HCT116 (cell line): ENCODE measurements around the gene GRM8. TPM values are rescaled to one million over a fixed set of nuclear protein-coding genes. Genes with fewer than 3 reads are reported as not detected.

Experiments used
- ATAC-seq: fragments of 200-7000 bp; cut with Tn5 transposase; 2 replicates; pipeline ENCODE4 v1.9.1; 2020; ENCODE audit warnings: mild to moderate bottlenecking, moderate library complexity
- BruUV-seq: library from RNA; stranded (reverse); fragments of 400-500 nt; replicated peaks from 2 replicates; lab custom pipeline; 2021; lab: Mats Ljungman, UMichigan
- CTCF ChIA-PET: fragments of 300-600 bp; sonication (Branson Sonifier 250); formaldehyde crosslinking; loops from one replicate; lab custom pipeline; 2021; ENCODE audit warnings: antibody characterized with exemption; lab: Charles Lee
- POLR2A ChIA-PET: fragments of 300-600, 350-600 bp; sonication (Branson Sonifier 250); formaldehyde crosslinking; loops from one replicate; lab custom pipeline; 2021; ENCODE audit warnings: antibody characterized with exemption; lab: Charles Lee
- RAD21 ChIA-PET, 2 experiments: fragments of 300-600 bp; sonication (Branson Sonifier 250); formaldehyde crosslinking; loops; one replicate each; lab custom pipeline; 2023; ENCODE audit warnings: low total read pairs in 2 of 2; ENCODE audit not compliant: uncharacterized antibody in 2 of 2, unreplicated experiment in 2 of 2, low non-redundant PET in 1 of 2; lab: Charles Lee
- DNase-seq: peaks from one replicate; pipeline ENCODE4 v3.0.0-alpha.2; 2010; ENCODE audit warnings: low read depth, low spot score
- H2AFZ ChIP-seq: fragments of 200-600 bp; shearing (Covaris generic), sonication (generic); 2 replicates; pipeline ENCODE4 v1.6.1; 2017; ENCODE audit warnings: low read depth, mixed run types, mixed read lengths, antibody characterized with exemption, low read length; ENCODE audit not compliant: poor library complexity, severe bottlenecking
- H3K27ac ChIP-seq: 2 replicates; pipeline ENCODE4 v1.5.1; 2012; ENCODE audit warnings: low read depth, low read length
- H3K27me3 ChIP-seq: fragments of 200-600 bp; sonication (generic); 2 replicates; pipeline ENCODE4 v1.6.1; 2016; ENCODE audit warnings: mixed run types, low read length, mixed read lengths; ENCODE audit not compliant: insufficient read depth
- H3K36me3 ChIP-seq, 2 experiments: fragments of 200-500 bp in 1 of 2; fragments of 200-600 bp in 1 of 2; sonication (Bioruptor generic) in 1 of 2; sonication (generic) in 1 of 2; 2 replicates each; pipeline versions ENCODE4 v1.5.1 to v1.6.1; 2014 to 2016; ENCODE audit warnings: low read length in 2 of 2, inconsistent platforms in 1 of 2, mixed read lengths in 1 of 2, mixed run types in 1 of 2; ENCODE audit not compliant: insufficient read depth in 2 of 2, control insufficient read depth in 1 of 2
- H3K4me1 ChIP-seq, 2 experiments: fragments of 200-600 bp in 1 of 2; sonication (generic) in 1 of 2; 2 replicates each; pipeline versions ENCODE4 v1.5.1 to v1.6.1; 2012 to 2017; ENCODE audit warnings: low read length in 2 of 2, inconsistent platforms in 1 of 2, mild to moderate bottlenecking in 1 of 2, mixed read lengths in 1 of 2, mixed run types in 1 of 2, moderate library complexity in 1 of 2; ENCODE audit not compliant: insufficient read depth in 2 of 2, control insufficient read depth in 1 of 2
- H3K4me2 ChIP-seq: fragments of 200-600 bp; sonication (generic); 2 replicates; pipeline ENCODE4 v1.6.1; 2017; ENCODE audit warnings: mixed run types, low read length, mixed read lengths
- H3K4me3 ChIP-seq, 2 experiments: fragments of 200-600 bp in 1 of 2; sonication (generic) in 1 of 2; replicated peaks in 1 of 2; 2 replicates each; pipeline ENCODE4 v1.5.1; 2011 to 2016; ENCODE audit warnings: low read length in 2 of 2, control low read depth in 1 of 2, low read depth in 1 of 2, mild to moderate bottlenecking in 1 of 2, mixed read lengths in 1 of 2, mixed run types in 1 of 2
- H3K79me2 ChIP-seq: fragments of 200-600 bp; sonication (generic); 2 replicates; pipeline ENCODE4 v1.6.1; 2017; ENCODE audit warnings: mild to moderate bottlenecking, mixed run types, low read length, moderate library complexity, mixed read lengths; ENCODE audit not compliant: insufficient read depth
- H3K9ac ChIP-seq: fragments of 200-600 bp; sonication (generic); 2 replicates; pipeline ENCODE4 v1.6.1; 2016; ENCODE audit warnings: low read length, mixed read lengths
- H3K9me2 ChIP-seq: fragments of 200-600 bp; sonication (generic), shearing (Covaris generic); 2 replicates; pipeline ENCODE4 v1.6.1; 2017; ENCODE audit warnings: mixed run types, mild to moderate bottlenecking, moderate library complexity; ENCODE audit not compliant: insufficient read depth
- H3K9me3 ChIP-seq, 2 experiments: fragments of 200-500 bp in 1 of 2; fragments of 200-600 bp in 1 of 2; sonication (Bioruptor generic) in 1 of 2; sonication (generic) in 1 of 2; 2 replicates each; pipeline ENCODE4 v1.6.1; 2014 to 2017; ENCODE audit warnings: low read length in 2 of 2, mixed read lengths in 2 of 2, inconsistent platforms in 1 of 2, low read depth in 1 of 2, mild to moderate bottlenecking in 1 of 2, mixed run types in 1 of 2, moderate library complexity in 1 of 2; ENCODE audit not compliant: control insufficient read depth in 1 of 2, insufficient read depth in 1 of 2
- H4K20me1 ChIP-seq: fragments of 200-600 bp; sonication (generic), shearing (Covaris generic); 2 replicates; pipeline ENCODE4 v1.6.1; 2017; ENCODE audit warnings: mixed run types, mild to moderate bottlenecking, moderate library complexity; ENCODE audit not compliant: insufficient read depth
- EGR1 ChIP-seq: IDR thresholded peaks from 2 replicates; pipeline ENCODE4 v1.6.1; 2012; ENCODE audit warnings: low read depth
- EZH2 ChIP-seq: fragments of 200-600 bp; sonication (generic); IDR thresholded peaks from 2 replicates; pipeline ENCODE4 v1.6.1; 2017; ENCODE audit warnings: antibody characterized with exemption, mixed run types
- FOSL1 ChIP-seq: IDR thresholded peaks from 2 replicates; pipeline ENCODE4 v1.6.1; 2012; ENCODE audit warnings: low read depth
- POLR2A ChIP-seq: IDR thresholded peaks from 2 replicates; pipeline ENCODE4 v1.7.0; 2011; ENCODE audit warnings: borderline replicate concordance; ENCODE audit not compliant: insufficient read depth, insufficient read length; ENCODE audit errors: extremely low read depth
- RAD21 ChIP-seq: IDR thresholded peaks from 2 replicates; pipeline ENCODE4 v1.6.1; 2012; ENCODE audit warnings: low read depth, mild to moderate bottlenecking
- SP1 ChIP-seq: IDR thresholded peaks from 2 replicates; pipeline ENCODE4 v1.6.1; 2012; ENCODE audit warnings: low read depth
- YY1 ChIP-seq: IDR thresholded peaks from 2 replicates; pipeline ENCODE4 v1.6.1; 2011; ENCODE audit warnings: low read length, low read depth, moderate library complexity, mild to moderate bottlenecking; ENCODE audit not compliant: insufficient replicate concordance; ENCODE audit errors: extremely low read depth
- ZFX ChIP-seq: fragments of 450-650 bp; IDR thresholded peaks from 2 replicates; pipeline ENCODE4 v1.6.1; 2017
- ZNF274 ChIP-seq: fragments of 200-500 bp; sonication (Bioruptor generic); IDR thresholded peaks from 2 replicates; pipeline ENCODE4 v1.6.1; 2014; ENCODE audit warnings: mild to moderate bottlenecking, low read depth, low read length, inconsistent platforms
- intact Hi-C: fragments of 100-400 bp; cut with micrococcal nuclease; formaldehyde crosslinking; loops from 2 replicates; pipeline ENCODE4 v1.10.0; 2022
- total RNA-seq: library from RNA; stranded (reverse); gene quantifications from one replicate; pipeline ENCODE4 v1.2.1, GENCODE V29; 2021; ENCODE audit not compliant: unreplicated experiment
- TF ChIP-seq, protein P1 (sequence below): IDR thresholded peaks from 2 replicates; pipeline ENCODE4 v1.6.1; 2012; ENCODE audit warnings: low read depth
- TF ChIP-seq, protein P2 (sequence below): IDR thresholded peaks from 2 replicates; pipeline ENCODE4 v1.6.1; 2012

GRM8 gene
- total RNA-seq, 1 experiment from 2014 or later = 0.05 TPM

DNA sequence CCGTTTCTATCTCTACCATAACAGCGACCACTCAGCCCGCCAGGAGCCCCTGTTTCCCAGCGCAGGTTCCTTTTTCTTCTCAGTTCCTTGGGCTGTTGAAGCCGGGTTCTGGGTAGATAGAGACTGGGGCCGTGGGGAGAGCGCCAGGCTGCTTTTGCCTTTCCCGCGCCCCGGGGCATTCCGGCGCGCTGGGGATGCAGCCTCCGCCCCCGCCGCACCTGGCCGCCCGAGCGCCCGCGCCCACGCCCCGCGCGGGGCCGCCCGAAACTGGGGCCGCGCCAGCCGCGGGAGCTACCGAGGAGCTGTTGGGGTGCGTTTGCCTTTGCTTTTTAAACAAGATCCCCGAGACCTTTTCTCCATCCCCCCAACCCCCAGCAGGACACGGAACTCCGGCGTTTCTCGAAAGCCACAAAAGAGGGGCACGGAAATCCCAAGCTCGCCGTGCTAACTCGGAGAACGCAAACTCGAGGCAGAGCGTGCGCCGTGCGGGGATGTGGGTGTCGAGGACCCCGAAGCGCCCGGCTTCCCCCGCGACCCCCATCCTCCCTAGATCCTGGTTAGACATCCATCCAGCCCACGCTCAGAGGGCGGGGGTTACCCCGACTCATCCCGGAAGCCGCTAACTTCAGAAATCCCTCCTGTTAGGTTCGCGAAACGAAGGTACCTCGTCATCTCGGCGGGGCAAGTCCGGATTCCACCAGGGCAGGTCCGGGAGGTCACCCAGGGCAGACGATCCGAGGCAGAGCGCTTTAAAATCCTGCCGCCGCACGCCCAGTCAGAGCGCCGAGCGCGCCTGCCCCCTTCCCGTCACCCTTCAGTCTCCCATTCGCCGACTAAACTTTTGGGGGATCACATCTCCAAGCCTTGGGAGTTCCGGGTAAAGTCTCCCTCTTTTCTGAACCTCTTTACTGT lies 1.0 kb downstream of the GRM8 start:
- H2AFZ ChIP-seq = no peak overlapping the region
- RAD21 ChIA-PET = no interaction called here
- peaks cover 65% of the 10 kb centered on the region for H3K27me3 ChIP-seq
- DNase-seq = no peak
- H4K20me1 ChIP-seq = no peaks in the 10 kb centered on the region
- H3K27ac ChIP-seq = no peak overlapping the region
- H3K79me2 ChIP-seq = no peaks in the 10 kb centered on the region
- CTCF ChIA-PET = no interaction called here
- no peaks in the 10 kb centered on the region for H3K9me2 ChIP-seq
- intact Hi-C loops = loop anchor here (5.0 kb wide), 1 partner anchor 144 kb away; no protein-coding TSS in a partner anchor
- H3K4me3 ChIP-seq = no peak overlapping the region
- H3K9me3 ChIP-seq = no peaks in the 10 kb centered on the region
- POLR2A ChIA-PET = no interaction called here
- peaks cover 0 to 9% of the 10 kb centered on the region in 2 experiments; a peak in 1 of 4 replicates for H3K4me1 ChIP-seq
- no peaks in the 10 kb centered on the region for H3K36me3 ChIP-seq
- BruUV-seq = no TSS peak
- H3K4me2 ChIP-seq = peak overlapping the region; percentile 95; the same call in 1 of the 2 replicates
- no peak overlapping the region for H3K9ac ChIP-seq
- no peak for ATAC-seq
- TF ChIP-seq RAD21 (no peak), SP1 (no peak), POLR2A (no peak), EGR1 (no peak), FOSL1 (no peak), EZH2 (no peak), ZNF274 (no peak), ZFX (no peak), YY1 (no peak)
- TF ChIP-seq, protein P1, sequence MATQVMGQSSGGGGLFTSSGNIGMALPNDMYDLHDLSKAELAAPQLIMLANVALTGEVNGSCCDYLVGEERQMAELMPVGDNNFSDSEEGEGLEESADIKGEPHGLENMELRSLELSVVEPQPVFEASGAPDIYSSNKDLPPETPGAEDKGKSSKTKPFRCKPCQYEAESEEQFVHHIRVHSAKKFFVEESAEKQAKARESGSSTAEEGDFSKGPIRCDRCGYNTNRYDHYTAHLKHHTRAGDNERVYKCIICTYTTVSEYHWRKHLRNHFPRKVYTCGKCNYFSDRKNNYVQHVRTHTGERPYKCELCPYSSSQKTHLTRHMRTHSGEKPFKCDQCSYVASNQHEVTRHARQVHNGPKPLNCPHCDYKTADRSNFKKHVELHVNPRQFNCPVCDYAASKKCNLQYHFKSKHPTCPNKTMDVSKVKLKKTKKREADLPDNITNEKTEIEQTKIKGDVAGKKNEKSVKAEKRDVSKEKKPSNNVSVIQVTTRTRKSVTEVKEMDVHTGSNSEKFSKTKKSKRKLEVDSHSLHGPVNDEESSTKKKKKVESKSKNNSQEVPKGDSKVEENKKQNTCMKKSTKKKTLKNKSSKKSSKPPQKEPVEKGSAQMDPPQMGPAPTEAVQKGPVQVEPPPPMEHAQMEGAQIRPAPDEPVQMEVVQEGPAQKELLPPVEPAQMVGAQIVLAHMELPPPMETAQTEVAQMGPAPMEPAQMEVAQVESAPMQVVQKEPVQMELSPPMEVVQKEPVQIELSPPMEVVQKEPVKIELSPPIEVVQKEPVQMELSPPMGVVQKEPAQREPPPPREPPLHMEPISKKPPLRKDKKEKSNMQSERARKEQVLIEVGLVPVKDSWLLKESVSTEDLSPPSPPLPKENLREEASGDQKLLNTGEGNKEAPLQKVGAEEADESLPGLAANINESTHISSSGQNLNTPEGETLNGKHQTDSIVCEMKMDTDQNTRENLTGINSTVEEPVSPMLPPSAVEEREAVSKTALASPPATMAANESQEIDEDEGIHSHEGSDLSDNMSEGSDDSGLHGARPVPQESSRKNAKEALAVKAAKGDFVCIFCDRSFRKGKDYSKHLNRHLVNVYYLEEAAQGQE = no peak
- TF ChIP-seq, protein P2, sequence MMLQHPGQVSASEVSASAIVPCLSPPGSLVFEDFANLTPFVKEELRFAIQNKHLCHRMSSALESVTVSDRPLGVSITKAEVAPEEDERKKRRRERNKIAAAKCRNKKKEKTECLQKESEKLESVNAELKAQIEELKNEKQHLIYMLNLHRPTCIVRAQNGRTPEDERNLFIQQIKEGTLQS = no peak
